Measurements from ENCODE around the gene FBXL14.

FBXL14 gene

GRCh38 chr12:1592444-1593173 is 1.8 kb downstream of the FBXL14 start:
- DNase-seq = peak in 1 of 2 donors; percentile 23

GRCh38 chr12:1591543-1591942 is 2.8 kb downstream of the FBXL14 start:
- DNase-seq = no peak

GRCh38 chr12:1591034-1591433 is 3.3 kb downstream of the FBXL14 start:
- no peak for DNase-seq

GRCh38 chr12:1590221-1590979 is 4.0 kb downstream of the FBXL14 start:
- DNase-seq = no peak

- DNase-seq = no peak
These were observed 5.8 kb downstream of the FBXL14 start for GRCh38 chr12:1588575-1588947.

- DNase-seq = no peak
These were observed 6.3 kb downstream of the FBXL14 start for GRCh38 chr12:1587927-1588574.

- DNase-seq = no peak
These were observed 10.1 kb downstream of the FBXL14 start for GRCh38 chr12:1584326-1584725.

- peak; percentile 9 to 82 for DNase-seq
These were observed 10.8 kb downstream of the FBXL14 start for GRCh38 chr12:1583421-1584078.

- no peak for DNase-seq
These were observed 11.7 kb downstream of the FBXL14 start for GRCh38 chr12:1582709-1583050.

GRCh38 chr12:1581973-1582708 is 12.2 kb downstream of the FBXL14 start:
- no peak for DNase-seq

- DNase-seq = no peak
These were observed 13.9 kb downstream of the FBXL14 start for GRCh38 chr12:1580526-1580925.

- DNase-seq = no peak
These were observed 14.5 kb downstream of the FBXL14 start for GRCh38 chr12:1579651-1580435.

GRCh38 chr12:1576410-1577241 is 17.8 kb downstream of the FBXL14 start:
- DNase-seq = no peak

- DNase-seq = no peak
These were observed 18.7 kb downstream of the FBXL14 start for GRCh38 chr12:1575408-1576401.

GRCh38 chr12:1574865-1575259 is 19.5 kb downstream of the FBXL14 start:
- no peak for DNase-seq

- no peak for DNase-seq
These were observed 20.2 kb downstream of the FBXL14 start for GRCh38 chr12:1573960-1574864.

- no peak for DNase-seq
These were observed 21.6 kb downstream of the FBXL14 start for GRCh38 chr12:1572731-1573130.

GRCh38 chr12:1567852-1568251 is 26.5 kb downstream of the FBXL14 start:
- no peak for DNase-seq

Measured in bone marrow (tissue), 2 donors.